ENCODE results near the gene ZPR1. TPM values are rescaled to one million over a fixed set of nuclear protein-coding genes. Genes with fewer than 3 reads are reported as not detected.

Gene ZPR1
- polyA plus RNA-seq, 1 donor from 2014 or later, result 34.5 TPM

DNA sequence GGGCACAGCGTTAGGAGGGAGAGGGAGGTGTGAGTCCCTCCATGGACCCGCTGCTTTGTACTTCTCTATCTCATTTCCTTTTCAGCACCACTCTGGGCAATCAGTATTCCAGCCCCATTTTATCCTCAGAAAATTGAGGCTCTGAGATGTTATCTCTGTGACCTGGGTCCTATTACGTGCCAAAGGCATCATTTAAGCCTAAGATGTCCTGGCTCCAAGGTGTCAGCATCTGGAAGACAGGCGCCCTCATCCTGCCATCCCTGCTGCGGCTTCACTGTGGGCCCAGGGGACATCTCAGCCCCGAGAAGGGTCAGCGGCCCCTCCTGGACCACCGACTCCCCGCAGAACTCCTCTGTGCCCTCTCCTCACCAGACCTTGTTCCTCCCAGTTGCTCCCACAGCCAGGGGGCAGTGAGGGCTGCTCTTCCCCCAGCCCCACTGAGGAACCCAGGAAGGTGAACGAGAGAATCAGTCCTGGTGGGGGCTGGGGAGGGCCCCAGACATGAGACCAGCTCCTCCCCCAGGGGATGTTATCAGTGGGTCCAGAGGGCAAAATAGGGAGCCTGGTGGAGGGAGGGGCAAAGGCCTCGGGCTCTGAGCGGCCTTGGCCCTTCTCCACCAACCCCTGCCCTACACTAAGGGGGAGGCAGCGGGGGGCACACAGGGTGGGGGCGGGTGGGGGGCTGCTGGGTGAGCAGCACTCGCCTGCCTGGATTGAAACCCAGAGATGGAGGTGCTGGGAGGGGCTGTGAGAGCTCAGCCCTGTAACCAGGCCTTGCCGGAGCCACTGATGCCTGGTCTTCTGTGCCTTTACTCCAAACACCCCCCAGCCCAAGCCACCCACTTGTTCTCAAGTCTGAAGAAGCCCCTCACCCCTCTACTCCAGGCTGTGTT lies 41.1 kb upstream of the ZPR1 start:
- Histone ChIP-seq H3K9me2 (ENCODE audit: insufficient read depth, low read length) (no peaks in the 10 kb centered on the region), H3F3A (ENCODE audit: insufficient read depth, low read length, poor library complexity, severe bottlenecking) (no peaks in the 10 kb centered on the region), H3K79me2 (replicated peaks; ENCODE audit: insufficient read depth, low read length) (no peaks in the 10 kb centered on the region), H4K20me1 (ENCODE audit: insufficient read depth) (no peaks in the 10 kb centered on the region), H3K9me3 (ENCODE audit: low read length) (no peaks in the 10 kb centered on the region), H3K4me2 (ENCODE audit: low read length) (no peak overlapping the region), H3K4me3 (ENCODE audit: low read length) (no peak overlapping the region), H3K9ac (ENCODE audit: low read length) (no peak overlapping the region), H2AFZ (ENCODE audit: low read depth, low read length) (no peak overlapping the region), H3K27me3 (ENCODE audit: insufficient read depth, low read depth, low read length) (no peaks in the 10 kb centered on the region), H3K27ac (ENCODE audit: low read length) (no peak overlapping the region), H3K36me3 (ENCODE audit: insufficient read depth, low read length) (no peaks in the 10 kb centered on the region)
- TF ChIP-seq RAD21 (conservative IDR thresholded peaks at IDR 0.05) (no peak), SMC3 (conservative IDR thresholded peaks at IDR 0.05; ENCODE audit: poor library complexity) (no peak)
- TF ChIP-seq, protein P1, sequence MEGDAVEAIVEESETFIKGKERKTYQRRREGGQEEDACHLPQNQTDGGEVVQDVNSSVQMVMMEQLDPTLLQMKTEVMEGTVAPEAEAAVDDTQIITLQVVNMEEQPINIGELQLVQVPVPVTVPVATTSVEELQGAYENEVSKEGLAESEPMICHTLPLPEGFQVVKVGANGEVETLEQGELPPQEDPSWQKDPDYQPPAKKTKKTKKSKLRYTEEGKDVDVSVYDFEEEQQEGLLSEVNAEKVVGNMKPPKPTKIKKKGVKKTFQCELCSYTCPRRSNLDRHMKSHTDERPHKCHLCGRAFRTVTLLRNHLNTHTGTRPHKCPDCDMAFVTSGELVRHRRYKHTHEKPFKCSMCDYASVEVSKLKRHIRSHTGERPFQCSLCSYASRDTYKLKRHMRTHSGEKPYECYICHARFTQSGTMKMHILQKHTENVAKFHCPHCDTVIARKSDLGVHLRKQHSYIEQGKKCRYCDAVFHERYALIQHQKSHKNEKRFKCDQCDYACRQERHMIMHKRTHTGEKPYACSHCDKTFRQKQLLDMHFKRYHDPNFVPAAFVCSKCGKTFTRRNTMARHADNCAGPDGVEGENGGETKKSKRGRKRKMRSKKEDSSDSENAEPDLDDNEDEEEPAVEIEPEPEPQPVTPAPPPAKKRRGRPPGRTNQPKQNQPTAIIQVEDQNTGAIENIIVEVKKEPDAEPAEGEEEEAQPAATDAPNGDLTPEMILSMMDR (IDR thresholded peaks at IDR 0.05; ENCODE audit: poor library complexity, severe bottlenecking), result no peak

DNA sequence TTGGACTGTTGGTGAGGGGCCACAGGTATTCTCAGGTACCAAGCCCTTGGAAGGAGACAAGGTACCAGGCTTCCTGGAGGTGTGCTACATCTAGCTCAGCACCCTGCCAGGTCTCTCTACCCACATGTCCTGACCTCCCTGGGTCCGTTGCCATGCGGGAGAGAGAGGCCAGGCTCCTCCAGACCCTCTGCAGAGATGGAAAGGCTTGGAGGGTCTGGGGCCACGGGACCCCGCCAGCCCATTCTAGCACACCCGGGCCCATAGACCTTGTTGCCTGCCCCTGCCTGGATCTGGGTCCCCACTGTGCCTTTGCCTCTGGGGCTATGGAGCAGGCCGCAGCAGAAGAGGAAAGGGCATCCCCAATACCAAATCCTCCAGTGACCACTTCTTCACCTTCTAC lies 39.6 kb upstream of the ZPR1 start:
- TF ChIP-seq SMC3 (conservative IDR thresholded peaks at IDR 0.05; ENCODE audit: poor library complexity) (no peak), POLR2AphosphoS5 (IDR thresholded peaks at IDR 0.05) (no peak), EZH2 (IDR thresholded peaks at IDR 0.05; ENCODE audit: borderline replicate concordance, insufficient read depth, low read length, poor library complexity, severe bottlenecking) (no peak), MXI1 (conservative IDR thresholded peaks at IDR 0.05; ENCODE audit: poor library complexity, severe bottlenecking) (no peak)
- TF ChIP-seq, protein P1 (IDR thresholded peaks at IDR 0.05; ENCODE audit: poor library complexity, severe bottlenecking), result no peak
- H3F3A ChIP-seq (ENCODE audit: insufficient read depth, low read length, poor library complexity, severe bottlenecking), result no peaks in the 10 kb centered on the region
- H3K9me3 ChIP-seq (ENCODE audit: low read length), result no peaks in the 10 kb centered on the region
- no peak overlapping the region for H3K4me2 ChIP-seq (ENCODE audit: low read length)
- no peaks in the 10 kb centered on the region for H3K36me3 ChIP-seq (ENCODE audit: insufficient read depth, low read length)
- H3K79me2 ChIP-seq (replicated peaks; ENCODE audit: insufficient read depth, low read length), result no peaks in the 10 kb centered on the region
- H3K27me3 ChIP-seq (ENCODE audit: insufficient read depth, low read depth, low read length), result no peaks in the 10 kb centered on the region
- H3K9me2 ChIP-seq (ENCODE audit: insufficient read depth, low read length), result no peaks in the 10 kb centered on the region
- no peak overlapping the region for H2AFZ ChIP-seq (ENCODE audit: low read depth, low read length)
- H3K27ac ChIP-seq (ENCODE audit: low read length), result no peak overlapping the region
- no peak overlapping the region for H3K9ac ChIP-seq (ENCODE audit: low read length)
- H3K4me3 ChIP-seq (ENCODE audit: low read length), result no peak overlapping the region
- no peaks in the 10 kb centered on the region for H4K20me1 ChIP-seq (ENCODE audit: insufficient read depth)

GRCh38 chr11:116826751-116827431 lies 39.1 kb upstream of the ZPR1 start:
- Histone ChIP-seq H3K9ac (ENCODE audit: low read length) (no peak overlapping the region), H2AFZ (ENCODE audit: low read depth, low read length) (no peak overlapping the region), H3K9me3 (ENCODE audit: low read length) (no peaks in the 10 kb centered on the region), H3F3A (ENCODE audit: insufficient read depth, low read length, poor library complexity, severe bottlenecking) (no peaks in the 10 kb centered on the region), H4K20me1 (ENCODE audit: insufficient read depth) (no peaks in the 10 kb centered on the region), H3K4me3 (ENCODE audit: low read length) (no peak overlapping the region), H3K27ac (ENCODE audit: low read length) (no peak overlapping the region), H3K27me3 (ENCODE audit: insufficient read depth, low read depth, low read length) (no peaks in the 10 kb centered on the region), H3K36me3 (ENCODE audit: insufficient read depth, low read length) (no peaks in the 10 kb centered on the region), H3K79me2 (replicated peaks; ENCODE audit: insufficient read depth, low read length) (no peaks in the 10 kb centered on the region), H3K4me2 (ENCODE audit: low read length) (no peak overlapping the region), H3K9me2 (ENCODE audit: insufficient read depth, low read length) (no peaks in the 10 kb centered on the region)
- TF ChIP-seq MXI1 (conservative IDR thresholded peaks at IDR 0.05; ENCODE audit: poor library complexity, severe bottlenecking) (no peak), EZH2 (IDR thresholded peaks at IDR 0.05; ENCODE audit: borderline replicate concordance, insufficient read depth, low read length, poor library complexity, severe bottlenecking) (no peak), RAD21 (conservative IDR thresholded peaks at IDR 0.05) (no peak), TAF1 (IDR thresholded peaks at IDR 0.05; ENCODE audit: low read depth) (no peak), SMC3 (conservative IDR thresholded peaks at IDR 0.05; ENCODE audit: poor library complexity) (no peak), POLR2AphosphoS5 (IDR thresholded peaks at IDR 0.05) (no peak)
- TF ChIP-seq, protein P1 (IDR thresholded peaks at IDR 0.05; ENCODE audit: poor library complexity, severe bottlenecking), result no peak
